K562 (cell line): ENCODE results near the gene ZNF512B. TPM values are rescaled to one million over a fixed set of nuclear protein-coding genes. Genes with fewer than 3 reads are reported as not detected.

Source experiments
- ATF3 ChIP-seq, 2 experiments: fragments of 450-650 bp in 1 of 2; sonication (generic) in 1 of 2; formaldehyde crosslinking in 1 of 2; IDR thresholded peaks in 1 of 2; conservative IDR thresholded peaks in 1 of 2; 2 replicates each; pipeline versions ENCODE4 v1.6.1 to v1.8.1; 2016 to 2023; ENCODE audit warnings: mild to moderate bottlenecking in 2 of 2, moderate library complexity in 2 of 2, inconsistent platforms in 1 of 2, missing genetic modification reagents in 1 of 2
- CBFB ChIP-seq: sonication (generic); formaldehyde crosslinking; IDR thresholded peaks from 2 replicates; pipeline ENCODE4 v1.4.0; 2020; ENCODE audit warnings: mild to moderate bottlenecking, missing genetic modification reagents
- CREB1 ChIP-seq, 2 experiments: sonication (generic) in 1 of 2; formaldehyde crosslinking in 1 of 2; IDR thresholded peaks; 2 replicates each; pipeline versions ENCODE4 v1.6.1 to v1.8.0; 2012 to 2022; ENCODE audit warnings: inconsistent platforms in 1 of 2, mild to moderate bottlenecking in 1 of 2, missing genetic modification reagents in 1 of 2, moderate library complexity in 1 of 2
- CREB3 ChIP-seq: fragments of 450-650 bp; conservative IDR thresholded peaks from 2 replicates; pipeline ENCODE4 v1.6.1; 2016; ENCODE audit warnings: missing genetic modification characterization, low read depth, mild to moderate bottlenecking, missing compliant biosample characterization, moderate library complexity
- CREM ChIP-seq: IDR thresholded peaks from 2 replicates; pipeline ENCODE4 v1.6.1; 2014; ENCODE audit warnings: antibody characterized with exemption, low read depth
- NR2C2 ChIP-seq, 2 experiments: fragments of 200-800 bp in 1 of 2; sonication (Bioruptor generic) in 1 of 2; sonication (generic) in 1 of 2; formaldehyde crosslinking in 1 of 2; IDR thresholded peaks; 2 replicates each; pipeline versions ENCODE4 v1.6.1 to v1.8.0; 2016 to 2022; ENCODE audit warnings: mild to moderate bottlenecking in 1 of 2, missing compliant biosample characterization in 1 of 2, missing genetic modification characterization in 1 of 2, missing genetic modification reagents in 1 of 2
- XRCC5 ChIP-seq: fragments of 200-400 bp; formaldehyde crosslinking; IDR thresholded peaks from 2 replicates; pipeline ENCODE4 v1.6.1; 2017; ENCODE audit warnings: low read depth, mild to moderate bottlenecking, low read length
- ZBTB33 ChIP-seq: sonication (generic); formaldehyde crosslinking; IDR thresholded peaks from 2 replicates; pipeline ENCODE4 v1.8.1; 2023; ENCODE audit warnings: mild to moderate bottlenecking, missing genetic modification reagents
- ZNF212 ChIP-seq: fragments of 450-650 bp; formaldehyde crosslinking; IDR thresholded peaks from 2 replicates; pipeline ENCODE4 v1.4.0; 2020; ENCODE audit warnings: mild to moderate bottlenecking
- ZNF511 ChIP-seq: sonication (generic); formaldehyde crosslinking; IDR thresholded peaks from 2 replicates; pipeline ENCODE4 v1.8.0; 2022; ENCODE audit warnings: mild to moderate bottlenecking, missing genetic modification reagents
- ZNF740 ChIP-seq, 3 experiments: fragments of 200-800 bp in 1 of 3; sonication (Bioruptor generic) in 1 of 3; sonication (generic) in 1 of 3; formaldehyde crosslinking in 1 of 3; IDR thresholded peaks; 2 replicates each; pipeline versions ENCODE4 v1.6.1 to v1.8.0; 2016 to 2022; ENCODE audit warnings: mild to moderate bottlenecking in 2 of 3, missing compliant biosample characterization in 2 of 3, missing genetic modification characterization in 2 of 3, missing genetic modification reagents in 1 of 3
- polyA plus RNA-seq, 8 experiments: library from polyadenylated mRNA; depleted of rRNA in 4 of 8; stranded (reverse) in 5 of 8; unstranded in 3 of 8; fragments of >200 nt; fragmentation: Nextera tagmentation in 2 of 8; fragmentation: Illumina TruSeq in 1 of 8; extraction: Ambion mirVana in 2 of 8; extraction: Trizol in 1 of 8; gene quantifications; 2 replicates each; pipeline versions ENCODE4 v1.2.1 to v1.2.3, GENCODE V29; 2011 to 2014; ENCODE audit warnings: inconsistent platforms in 1 of 8, missing spikeins in 1 of 8
- total RNA-seq, 7 experiments: library from RNA; depleted of rRNA in 6 of 7; stranded (reverse); fragments of >200 nt in 6 of 7; fragmentation: Illumina TruSeq in 2 of 7; extraction: Trizol in 2 of 7; gene quantifications; 2 replicates each; pipeline versions ENCODE4 v1.2.1 to v1.2.3, GENCODE V29; 2011 to 2021; ENCODE audit warnings: low replicate concordance in 1 of 7
- TF ChIP-seq, protein P1 (sequence below): fragments of 200-800 bp; sonication (Bioruptor generic); IDR thresholded peaks from 2 replicates; pipeline ENCODE4 v1.6.1; 2017; ENCODE audit warnings: missing genetic modification characterization, missing compliant biosample characterization
- TF ChIP-seq, protein P2 (sequence below): fragments of 450-650 bp; IDR thresholded peaks from 2 replicates; pipeline ENCODE4 v1.7.1; 2018; ENCODE audit warnings: mild to moderate bottlenecking, low read depth; ENCODE audit not compliant: partially characterized antibody

Gene ZNF512B
- total and polyA plus RNA-seq, 9 of the 15 experiments (the other 6 are each of a cell fraction or from before 2014, with no cell fraction given) = 0.01 to 27.8 (median 8.2) TPM

DNA sequence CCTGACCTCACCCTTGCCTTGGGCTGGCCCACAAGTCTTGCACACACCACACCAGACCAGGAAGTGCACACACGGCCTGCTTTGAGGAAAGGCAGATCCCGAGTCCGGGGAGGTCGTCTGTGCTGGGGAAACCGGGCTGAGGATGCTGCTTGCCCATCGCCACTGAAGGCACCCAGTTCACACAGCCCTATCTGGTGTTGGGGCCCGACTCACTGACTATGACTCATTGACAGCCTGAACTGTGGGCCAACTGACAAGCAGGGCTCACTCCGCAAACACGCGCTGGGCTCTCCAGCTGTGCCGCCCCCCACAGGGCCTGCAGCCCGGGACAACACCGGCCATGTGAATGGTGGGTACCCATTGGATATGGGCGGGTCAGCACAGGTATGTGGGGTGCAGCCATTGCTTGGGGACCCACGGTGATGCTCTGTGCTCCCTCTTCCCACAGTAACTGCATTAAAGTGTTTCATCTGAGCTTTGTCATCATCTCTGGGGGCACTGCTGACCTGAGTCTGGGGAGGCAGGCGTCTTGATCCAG, 8.1 kb upstream of the ZNF512B start (continued):
- TF ChIP-seq NR2C2 (CRISPR knock-in tag; IDR thresholded peaks at IDR 0.05) (0 out of 2 replicates have a peak, but pooled peaks have one; percentile 37), NR2C2 (tag; IDR thresholded peaks at IDR 0.05) (no peak), ZNF511 (CRISPR knock-in tag) (0 out of 2 replicates have a peak, but pooled peaks have one; percentile 24), CREB1 (IDR thresholded peaks at IDR 0.05) (no peak), CREB1 (CRISPR knock-in tag; IDR thresholded peaks at IDR 0.05) (no peak), ZBTB33 (CRISPR knock-in tag) (no peak), ZNF212 (no peak), ZNF740 (CRISPR knock-in tag; IDR thresholded peaks at IDR 0.05) (peak; percentile 89), ZNF740 (tag; IDR thresholded peaks at IDR 0.05) (no peak), CBFB (CRISPR knock-in tag) (0 out of 2 replicates have a peak, but pooled peaks have one; percentile 34), CREM (peak; percentile 54; the same call in 1 of the 2 replicates), XRCC5 (0 out of 2 replicates have a peak, but pooled peaks have one; percentile 49), ATF3 (IDR thresholded peaks at IDR 0.05) (peak; percentile 86), ATF3 (CRISPR knock-in tag; conservative IDR thresholded peaks at IDR 0.05) (peak; percentile 47; the same call in 1 of the 2 replicates), CREB3 (tag) (no peak)
- TF ChIP-seq, protein P1, sequence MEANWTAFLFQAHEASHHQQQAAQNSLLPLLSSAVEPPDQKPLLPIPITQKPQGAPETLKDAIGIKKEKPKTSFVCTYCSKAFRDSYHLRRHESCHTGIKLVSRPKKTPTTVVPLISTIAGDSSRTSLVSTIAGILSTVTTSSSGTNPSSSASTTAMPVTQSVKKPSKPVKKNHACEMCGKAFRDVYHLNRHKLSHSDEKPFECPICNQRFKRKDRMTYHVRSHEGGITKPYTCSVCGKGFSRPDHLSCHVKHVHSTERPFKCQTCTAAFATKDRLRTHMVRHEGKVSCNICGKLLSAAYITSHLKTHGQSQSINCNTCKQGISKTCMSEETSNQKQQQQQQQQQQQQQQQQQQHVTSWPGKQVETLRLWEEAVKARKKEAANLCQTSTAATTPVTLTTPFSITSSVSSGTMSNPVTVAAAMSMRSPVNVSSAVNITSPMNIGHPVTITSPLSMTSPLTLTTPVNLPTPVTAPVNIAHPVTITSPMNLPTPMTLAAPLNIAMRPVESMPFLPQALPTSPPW (CRISPR knock-in tag) = peak; percentile 34; the same call in 1 of the 2 replicates
- TF ChIP-seq, protein P2, sequence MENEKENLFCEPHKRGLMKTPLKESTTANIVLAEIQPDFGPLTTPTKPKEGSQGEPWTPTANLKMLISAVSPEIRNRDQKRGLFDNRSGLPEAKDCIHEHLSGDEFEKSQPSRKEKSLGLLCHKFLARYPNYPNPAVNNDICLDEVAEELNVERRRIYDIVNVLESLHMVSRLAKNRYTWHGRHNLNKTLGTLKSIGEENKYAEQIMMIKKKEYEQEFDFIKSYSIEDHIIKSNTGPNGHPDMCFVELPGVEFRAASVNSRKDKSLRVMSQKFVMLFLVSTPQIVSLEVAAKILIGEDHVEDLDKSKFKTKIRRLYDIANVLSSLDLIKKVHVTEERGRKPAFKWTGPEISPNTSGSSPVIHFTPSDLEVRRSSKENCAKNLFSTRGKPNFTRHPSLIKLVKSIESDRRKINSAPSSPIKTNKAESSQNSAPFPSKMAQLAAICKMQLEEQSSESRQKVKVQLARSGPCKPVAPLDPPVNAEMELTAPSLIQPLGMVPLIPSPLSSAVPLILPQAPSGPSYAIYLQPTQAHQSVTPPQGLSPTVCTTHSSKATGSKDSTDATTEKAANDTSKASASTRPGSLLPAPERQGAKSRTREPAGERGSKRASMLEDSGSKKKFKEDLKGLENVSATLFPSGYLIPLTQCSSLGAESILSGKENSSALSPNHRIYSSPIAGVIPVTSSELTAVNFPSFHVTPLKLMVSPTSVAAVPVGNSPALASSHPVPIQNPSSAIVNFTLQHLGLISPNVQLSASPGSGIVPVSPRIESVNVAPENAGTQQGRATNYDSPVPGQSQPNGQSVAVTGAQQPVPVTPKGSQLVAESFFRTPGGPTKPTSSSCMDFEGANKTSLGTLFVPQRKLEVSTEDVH = no peak
